HepG2 (cell line): ENCODE data around the gene PGC. TPM values are rescaled to one million over a fixed set of nuclear protein-coding genes. Genes with fewer than 3 reads are reported as not detected.

Experiments
- CBFB ChIP-seq: sonication (generic); formaldehyde crosslinking; IDR thresholded peaks from 2 replicates; pipeline ENCODE4 v1.4.0; 2020; ENCODE audit warnings: missing genetic modification reagents
- CC2D1A ChIP-seq: sonication (generic); formaldehyde crosslinking; IDR thresholded peaks from 2 replicates; pipeline ENCODE4 v1.8.1; 2023; ENCODE audit warnings: mild to moderate bottlenecking, missing genetic modification reagents
- CCDC6 ChIP-seq: sonication (generic); formaldehyde crosslinking; IDR thresholded peaks from 2 replicates; pipeline ENCODE4 v1.8.1; 2022; ENCODE audit warnings: mild to moderate bottlenecking, missing genetic modification reagents, moderate library complexity
- DRAP1 ChIP-seq: IDR thresholded peaks from 2 replicates; pipeline ENCODE4 v1.6.1; 2016; ENCODE audit warnings: missing genetic modification reagents, missing compliant biosample characterization
- FOXK2 ChIP-seq: fragments of 450-650 bp; IDR thresholded peaks from 2 replicates; pipeline ENCODE4 v1.6.1; 2016
- HBP1 ChIP-seq: IDR thresholded peaks from 2 replicates; pipeline ENCODE4 v1.6.1; 2016; ENCODE audit warnings: low read depth, control low read depth
- ISL2 ChIP-seq: sonication (generic); formaldehyde crosslinking; IDR thresholded peaks from 2 replicates; pipeline ENCODE4 v1.5.0; 2020; ENCODE audit warnings: missing genetic modification reagents
- MNT ChIP-seq: fragments of 450-650 bp; IDR thresholded peaks from 2 replicates; pipeline ENCODE4 v1.6.1; 2016
- NFE2L1 ChIP-seq: sonication (generic); formaldehyde crosslinking; IDR thresholded peaks from 2 replicates; pipeline ENCODE4 v1.4.0; 2020; ENCODE audit warnings: missing genetic modification reagents, mild to moderate bottlenecking, borderline replicate concordance
- NFRKB ChIP-seq: fragments of 450-650 bp; IDR thresholded peaks from 2 replicates; pipeline ENCODE4 v1.6.1; 2017
- PCBP1 ChIP-seq: fragments of 200-400 bp; formaldehyde crosslinking; IDR thresholded peaks from 2 replicates; pipeline ENCODE4 v1.6.1; 2017; ENCODE audit warnings: mild to moderate bottlenecking, low read depth, low read length, borderline replicate concordance
- SRY ChIP-seq: sonication (generic); formaldehyde crosslinking; IDR thresholded peaks from 2 replicates; pipeline ENCODE4 v1.8.0; 2022; ENCODE audit warnings: mild to moderate bottlenecking, missing genetic modification reagents
- TP53 ChIP-seq: sonication (generic); formaldehyde crosslinking; conservative IDR thresholded peaks from 2 replicates; pipeline ENCODE4 v1.4.0; 2020; ENCODE audit warnings: missing genetic modification reagents
- ZBTB14 ChIP-seq: sonication (generic); formaldehyde crosslinking; IDR thresholded peaks from 2 replicates; pipeline ENCODE4 v1.4.0; 2020; ENCODE audit warnings: missing genetic modification reagents
- ZKSCAN8 ChIP-seq: IDR thresholded peaks from 2 replicates; pipeline ENCODE4 v1.6.1; 2016; ENCODE audit warnings: borderline replicate concordance, missing genetic modification reagents, missing compliant biosample characterization
- ZMYM4 ChIP-seq: sonication (generic); formaldehyde crosslinking; IDR thresholded peaks from 2 replicates; pipeline ENCODE4 v1.8.1; 2023; ENCODE audit warnings: mild to moderate bottlenecking, missing genetic modification reagents
- ZNF281 ChIP-seq: sonication (generic); formaldehyde crosslinking; IDR thresholded peaks from 2 replicates; pipeline ENCODE4 v1.4.0; 2020; ENCODE audit warnings: missing genetic modification reagents, borderline replicate concordance
- ZNF530 ChIP-seq: sonication (generic); formaldehyde crosslinking; IDR thresholded peaks from 2 replicates; pipeline ENCODE4 v1.5.0; 2020; ENCODE audit warnings: low read depth, mild to moderate bottlenecking, missing genetic modification reagents
- ZNF574 ChIP-seq: sonication (generic); formaldehyde crosslinking; IDR thresholded peaks from 2 replicates; pipeline ENCODE4 v1.4.0; 2020; ENCODE audit warnings: missing genetic modification reagents
- polyA plus RNA-seq, 8 experiments: library from polyadenylated mRNA; depleted of rRNA in 3 of 8; stranded (reverse) in 7 of 8; unstranded in 1 of 8; fragments of >200 nt; fragmentation: Illumina TruSeq in 4 of 8; extraction: Trizol in 4 of 8; gene quantifications; 2 replicates each; pipeline versions ENCODE4 v1.2.1 to v1.2.3, GENCODE V29; 2011 to 2016; ENCODE audit warnings: low read depth in 4 of 8, missing spikeins in 1 of 8, mixed read lengths in 1 of 8; ENCODE audit not compliant: insufficient read depth in 1 of 8
- total RNA-seq, 5 experiments: library from RNA; depleted of rRNA; stranded (reverse); fragments of >200 nt; fragmentation: Illumina TruSeq; extraction: Trizol; gene quantifications; 2 replicates each; pipeline ENCODE4 v1.2.3, GENCODE V29; 2016; ENCODE audit warnings: low read depth in 1 of 5

The PGC gene
- total and polyA plus RNA-seq, 2 of the 13 experiments (the other 11 are each of a cell fraction or from before 2014, with no cell fraction given), result 426 to 502 TPM

- TF ChIP-seq CBFB (CRISPR knock-in tag) (0 out of 2 replicates have a peak, but pooled peaks have one; percentile 12), NFRKB (no peak), NFE2L1 (no peak), ZBTB14 (CRISPR knock-in tag) (no peak; the same call in 1 of the 2 replicates), CCDC6 (CRISPR knock-in tag) (peak; percentile 19; the same call in 1 of the 2 replicates), ZNF281 (CRISPR knock-in tag) (0 out of 2 replicates have a peak, but pooled peaks have one; percentile 45), CC2D1A (CRISPR knock-in tag) (no peak), PCBP1 (0 out of 2 replicates have a peak, but pooled peaks have one; percentile 42), ISL2 (CRISPR knock-in tag) (no peak), DRAP1 (peak; percentile 60; the same call in 1 of the 2 replicates), HBP1 (CRISPR knock-in tag) (no peak), ZMYM4 (no peak), ZNF574 (CRISPR knock-in tag) (peak; percentile 35), MNT (no peak), ZKSCAN8 (CRISPR knock-in tag) (no peak), ZNF530 (no peak), TP53 (CRISPR knock-in tag) (no peak), SRY (CRISPR knock-in tag) (no peak), FOXK2 (no peak)
These were observed 13.2 kb downstream of the PGC start (continued) for GRCh38 chr6:41733707-41734665.
